ENCODE results near the gene ZNF608.

ZNF608 gene, protein sequence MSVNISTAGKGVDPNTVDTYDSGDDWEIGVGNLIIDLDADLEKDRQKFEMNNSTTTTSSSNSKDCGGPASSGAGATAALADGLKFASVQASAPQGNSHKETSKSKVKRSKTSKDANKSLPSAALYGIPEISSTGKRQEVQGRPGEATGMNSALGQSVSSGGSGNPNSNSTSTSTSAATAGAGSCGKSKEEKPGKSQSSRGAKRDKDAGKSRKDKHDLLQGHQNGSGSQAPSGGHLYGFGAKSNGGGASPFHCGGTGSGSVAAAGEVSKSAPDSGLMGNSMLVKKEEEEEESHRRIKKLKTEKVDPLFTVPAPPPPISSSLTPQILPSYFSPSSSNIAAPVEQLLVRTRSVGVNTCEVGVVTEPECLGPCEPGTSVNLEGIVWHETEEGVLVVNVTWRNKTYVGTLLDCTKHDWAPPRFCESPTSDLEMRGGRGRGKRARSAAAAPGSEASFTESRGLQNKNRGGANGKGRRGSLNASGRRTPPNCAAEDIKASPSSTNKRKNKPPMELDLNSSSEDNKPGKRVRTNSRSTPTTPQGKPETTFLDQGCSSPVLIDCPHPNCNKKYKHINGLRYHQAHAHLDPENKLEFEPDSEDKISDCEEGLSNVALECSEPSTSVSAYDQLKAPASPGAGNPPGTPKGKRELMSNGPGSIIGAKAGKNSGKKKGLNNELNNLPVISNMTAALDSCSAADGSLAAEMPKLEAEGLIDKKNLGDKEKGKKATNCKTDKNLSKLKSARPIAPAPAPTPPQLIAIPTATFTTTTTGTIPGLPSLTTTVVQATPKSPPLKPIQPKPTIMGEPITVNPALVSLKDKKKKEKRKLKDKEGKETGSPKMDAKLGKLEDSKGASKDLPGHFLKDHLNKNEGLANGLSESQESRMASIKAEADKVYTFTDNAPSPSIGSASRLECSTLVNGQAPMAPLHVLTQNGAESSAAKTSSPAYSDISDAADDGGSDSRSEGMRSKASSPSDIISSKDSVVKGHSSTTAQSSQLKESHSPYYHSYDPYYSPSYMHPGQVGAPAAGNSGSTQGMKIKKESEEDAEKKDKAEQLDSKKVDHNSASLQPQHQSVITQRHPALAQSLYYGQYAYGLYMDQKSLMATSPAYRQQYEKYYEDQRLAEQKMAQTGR (N-terminal part only)

GRCh38 chr5:124745928-124746915 lies at the start of gene ZNF608:
ZNF608 (minus strand) TSS chr5:124746639; CDS start chr5:124744989, 1,650 bp downstream.
- H3K9ac ChIP-seq (ENCODE audit: insufficient read length, low read depth), result peak within 1 kb of the TSS; percentile 88
- no peaks in the 10 kb centered on the region for H3K4me1 ChIP-seq (ENCODE audit: insufficient read depth, insufficient read length)
- H3K27me3 ChIP-seq (ENCODE audit: insufficient read depth, insufficient read length), result no peaks in the 10 kb centered on the region
- DNase-seq (ENCODE audit: low read depth, low spot score), result no peak
- peak within 1 kb of the TSS; percentile 62 for H3K4me3 ChIP-seq (ENCODE audit: insufficient read length, low read depth)
- H3K36me3 ChIP-seq (ENCODE audit: insufficient read depth, insufficient read length, low read length), result peaks cover 11% of the 10 kb centered on the region
- TF ChIP-seq ZNF274 (IDR thresholded peaks at IDR 0.05; ENCODE audit: low read depth, low read length), result no peak
- no peak for TF ChIP-seq SUZ12 (IDR thresholded peaks at IDR 0.05; ENCODE audit: extremely low read depth, insufficient read depth, insufficient read length)
- TF ChIP-seq YY1 (IDR thresholded peaks at IDR 0.05; ENCODE audit: insufficient read depth, insufficient read length), result no peak
- H3K9me3 ChIP-seq (ENCODE audit: insufficient read depth, low read length), result peaks cover 12% of the 10 kb centered on the region; the same call in 1 of the 2 replicates

DNA sequence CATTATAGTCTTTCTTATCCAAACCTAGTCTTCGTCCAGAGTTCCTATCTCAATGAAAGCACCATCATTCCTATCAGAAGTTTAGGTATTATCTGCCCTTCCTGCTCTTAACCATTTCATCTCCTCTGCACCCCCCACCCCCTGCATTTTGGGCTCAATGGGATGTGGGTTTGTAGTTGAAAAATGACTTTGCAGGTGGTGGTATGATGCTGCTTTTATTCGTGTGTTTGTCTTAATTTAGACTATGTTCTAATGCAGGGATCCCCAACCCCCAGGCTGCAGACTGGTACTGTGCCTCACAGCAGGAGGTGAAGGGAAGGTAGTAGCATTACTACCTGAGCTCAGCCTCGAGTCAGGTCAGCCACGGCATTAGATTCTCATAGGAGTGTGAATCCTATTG lies 49.4 kb upstream of the ZNF608 start:
- H3K36me3 ChIP-seq (ENCODE audit: insufficient read depth, insufficient read length, low read length), result no peaks in the 10 kb centered on the region
- no peak overlapping the region for H3K4me3 ChIP-seq (ENCODE audit: insufficient read length, low read depth)
- H3K9ac ChIP-seq (ENCODE audit: insufficient read length, low read depth), result no peak overlapping the region

GRCh38 chr5:124790895-124791732 lies 44.7 kb upstream of the ZNF608 start:
- Histone ChIP-seq H3K27me3 (ENCODE audit: insufficient read depth, insufficient read length) (no peaks in the 10 kb centered on the region), H3K9ac (ENCODE audit: insufficient read length, low read depth) (no peak overlapping the region), H3K4me1 (ENCODE audit: insufficient read depth, insufficient read length) (no peaks in the 10 kb centered on the region), H3K36me3 (ENCODE audit: insufficient read depth, insufficient read length, low read length) (no peaks in the 10 kb centered on the region), H3K9me3 (ENCODE audit: insufficient read depth, low read length) (no peaks in the 10 kb centered on the region), H3K4me3 (ENCODE audit: insufficient read length, low read depth) (no peak overlapping the region)
- TF ChIP-seq ZNF274 (IDR thresholded peaks at IDR 0.05; ENCODE audit: low read depth, low read length), result no peak
- no peak for TF ChIP-seq YY1 (IDR thresholded peaks at IDR 0.05; ENCODE audit: insufficient read depth, insufficient read length)
- no peak for TF ChIP-seq SUZ12 (IDR thresholded peaks at IDR 0.05; ENCODE audit: extremely low read depth, insufficient read depth, insufficient read length)
- DNase-seq (ENCODE audit: low read depth, low spot score), result no peak

More for the DNA sequence above, 49.4 kb upstream of the ZNF608 start:
- Histone ChIP-seq H3K27me3 (ENCODE audit: insufficient read depth, insufficient read length) (no peaks in the 10 kb centered on the region), H3K9me3 (ENCODE audit: insufficient read depth, low read length) (no peaks in the 10 kb centered on the region; the same call in 1 of the 2 replicates), H3K4me1 (ENCODE audit: insufficient read depth, insufficient read length) (no peaks in the 10 kb centered on the region)
- DNase-seq (ENCODE audit: low read depth, low spot score), result no peak
- TF ChIP-seq ZNF274 (IDR thresholded peaks at IDR 0.05; ENCODE audit: low read depth, low read length), result no peak
- TF ChIP-seq SUZ12 (IDR thresholded peaks at IDR 0.05; ENCODE audit: extremely low read depth, insufficient read depth, insufficient read length), result no peak
- TF ChIP-seq YY1 (IDR thresholded peaks at IDR 0.05; ENCODE audit: insufficient read depth, insufficient read length), result no peak

DNA sequence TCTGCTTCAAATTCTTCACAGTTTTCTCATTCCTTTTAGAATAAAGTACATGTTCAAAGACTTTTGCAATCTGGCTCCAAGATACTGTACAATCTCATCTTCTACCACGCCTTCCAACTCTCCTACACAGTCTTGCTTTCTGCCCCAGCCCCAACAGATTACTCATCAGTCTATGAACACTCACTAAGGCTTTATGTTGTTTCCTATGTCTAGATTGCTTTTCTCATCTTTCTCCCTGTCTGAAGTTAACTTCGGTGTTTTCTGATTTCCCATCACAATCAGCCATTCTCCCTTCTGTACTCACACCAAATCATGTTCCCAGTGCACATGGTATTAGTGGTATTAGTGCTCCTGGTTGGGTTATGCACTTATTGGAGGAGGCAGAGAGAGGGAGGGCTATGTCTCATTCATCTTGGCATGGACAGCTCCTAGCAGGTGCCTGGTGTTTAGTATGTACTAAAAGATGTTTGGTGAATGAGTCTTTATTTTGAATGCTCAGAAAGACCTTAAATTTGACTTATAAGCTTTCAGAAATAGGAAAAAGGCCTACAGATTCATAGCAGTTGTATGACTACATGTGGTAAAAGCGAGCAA lies 44.0 kb upstream of the ZNF608 start:
- Histone ChIP-seq H3K9ac (ENCODE audit: insufficient read length, low read depth) (no peak overlapping the region), H3K27me3 (ENCODE audit: insufficient read depth, insufficient read length) (no peaks in the 10 kb centered on the region), H3K4me3 (ENCODE audit: insufficient read length, low read depth) (no peak overlapping the region), H3K36me3 (ENCODE audit: insufficient read depth, insufficient read length, low read length) (no peaks in the 10 kb centered on the region), H3K4me1 (ENCODE audit: insufficient read depth, insufficient read length) (no peaks in the 10 kb centered on the region), H3K9me3 (ENCODE audit: insufficient read depth, low read length) (no peaks in the 10 kb centered on the region)
- no peak for DNase-seq (ENCODE audit: low read depth, low spot score)
- TF ChIP-seq YY1 (IDR thresholded peaks at IDR 0.05; ENCODE audit: insufficient read depth, insufficient read length) (no peak), SUZ12 (IDR thresholded peaks at IDR 0.05; ENCODE audit: extremely low read depth, insufficient read depth, insufficient read length) (no peak), ZNF274 (IDR thresholded peaks at IDR 0.05; ENCODE audit: low read depth, low read length) (no peak)

DNA sequence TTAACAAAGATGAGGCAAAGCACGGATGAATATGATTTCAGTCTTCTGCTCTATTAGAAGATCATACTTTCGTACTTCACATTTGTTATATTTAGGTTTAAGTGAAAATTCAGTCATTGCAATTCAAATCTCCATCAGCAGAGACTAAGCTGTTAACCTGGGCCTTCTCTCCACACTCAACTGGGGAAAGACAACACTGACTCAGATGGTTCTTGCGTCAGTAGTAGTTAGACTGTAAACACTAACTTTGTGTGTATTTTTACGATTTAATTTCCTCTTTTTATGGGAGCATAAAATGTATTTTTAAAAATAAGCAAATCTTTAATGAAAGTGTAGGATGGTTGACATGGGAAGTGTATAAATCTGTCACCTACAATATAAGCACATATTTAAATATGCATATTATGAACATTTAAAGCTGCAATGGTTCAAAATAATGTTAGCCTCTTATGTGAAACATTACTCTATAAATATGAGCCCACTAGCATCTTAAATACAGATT lies 42.7 kb upstream of the ZNF608 start:
- TF ChIP-seq ZNF274 (IDR thresholded peaks at IDR 0.05; ENCODE audit: low read depth, low read length), result no peak
- no peak for TF ChIP-seq YY1 (IDR thresholded peaks at IDR 0.05; ENCODE audit: insufficient read depth, insufficient read length)
- TF ChIP-seq SUZ12 (IDR thresholded peaks at IDR 0.05; ENCODE audit: extremely low read depth, insufficient read depth, insufficient read length), result no peak
- H3K36me3 ChIP-seq (ENCODE audit: insufficient read depth, insufficient read length, low read length), result no peaks in the 10 kb centered on the region
- no peak for DNase-seq (ENCODE audit: low read depth, low spot score)
- H3K9ac ChIP-seq (ENCODE audit: insufficient read length, low read depth), result no peak overlapping the region
- H3K4me3 ChIP-seq (ENCODE audit: insufficient read length, low read depth), result no peak overlapping the region
- no peaks in the 10 kb centered on the region for H3K9me3 ChIP-seq (ENCODE audit: insufficient read depth, low read length)
- H3K4me1 ChIP-seq (ENCODE audit: insufficient read depth, insufficient read length), result no peaks in the 10 kb centered on the region
- no peaks in the 10 kb centered on the region for H3K27me3 ChIP-seq (ENCODE audit: insufficient read depth, insufficient read length)
